WTC11 (cell line): ENCODE measurements around the gene CUTA. TPM values are rescaled to one million over a fixed set of nuclear protein-coding genes. Genes with fewer than 3 reads are reported as not detected.

Experiments used
- ATAC-seq: fragments of 200-7000 bp; cut with Tn5 transposase; 2 replicates; pipeline ENCODE4 v1.10.0; 2021; ENCODE audit warnings: mild to moderate bottlenecking, moderate library complexity
- CTCF ChIA-PET: fragments of 300-600 bp; sonication (Branson Sonifier 250); formaldehyde crosslinking; loops from one replicate; lab custom pipeline; 2021; ENCODE audit warnings: antibody characterized with exemption; lab: Charles Lee
- POLR2A ChIA-PET: fragments of 350-600 bp; sonication (Branson Sonifier 250); formaldehyde crosslinking; loops from one replicate; lab custom pipeline; 2021; ENCODE audit warnings: antibody characterized with exemption; lab: Charles Lee
- DNase-seq: peaks from one replicate; pipeline ENCODE4 v3.0.0; 2021; ENCODE audit warnings: low spot score
- H3K27ac Mint-ChIP-seq: 2 replicates; pipeline ENCODE4 v1.8.0; 2021; ENCODE audit warnings: mixed read lengths
- H3K27me3 Mint-ChIP-seq: 2 replicates; pipeline ENCODE4 v1.8.0; 2021; ENCODE audit warnings: low read depth, mild to moderate bottlenecking, moderate library complexity, mixed read lengths
- H3K36me3 Mint-ChIP-seq: 2 replicates; pipeline ENCODE4 v1.8.0; 2021; ENCODE audit warnings: mixed read lengths
- H3K4me1 Mint-ChIP-seq: 2 replicates; pipeline ENCODE4 v1.8.0; 2022; ENCODE audit warnings: mixed read lengths
- H3K4me3 Mint-ChIP-seq: 2 replicates; pipeline ENCODE4 v1.8.0; 2021; ENCODE audit warnings: mild to moderate bottlenecking, moderate library complexity, mixed read lengths
- H3K9me3 Mint-ChIP-seq: 2 replicates; pipeline ENCODE4 v1.8.0; 2021; ENCODE audit warnings: mixed read lengths
- AR ChIP-seq: fragments of 250-450 bp; sonication (Bioruptor Pico); IDR thresholded peaks from 2 replicates; pipeline ENCODE4 v1.9.0; 2021; ENCODE audit warnings: mild to moderate bottlenecking
- ARID4B ChIP-seq: sonication (generic); formaldehyde crosslinking; IDR thresholded peaks from 2 replicates; pipeline ENCODE4 v1.8.0; 2023; ENCODE audit warnings: missing genetic modification reagents, mild to moderate bottlenecking, borderline replicate concordance
- CBFB ChIP-seq: sonication (generic); formaldehyde crosslinking; IDR thresholded peaks from 2 replicates; pipeline ENCODE4 v1.8.1; 2022; ENCODE audit warnings: mild to moderate bottlenecking, low read depth, missing genetic modification reagents
- CDX4 ChIP-seq: fragments of 250-450 bp; sonication (Bioruptor Pico); IDR thresholded peaks from 2 replicates; pipeline ENCODE4 v1.9.0; 2021; ENCODE audit warnings: moderate library complexity, mild to moderate bottlenecking, inconsistent platforms, borderline replicate concordance
- ETV6 ChIP-seq: sonication (generic); formaldehyde crosslinking; IDR thresholded peaks from 2 replicates; pipeline ENCODE4 v1.8.1; 2022; ENCODE audit warnings: mild to moderate bottlenecking, missing genetic modification reagents
- FOXK1 ChIP-seq: sonication (generic); formaldehyde crosslinking; IDR thresholded peaks from 2 replicates; pipeline ENCODE4 v1.8.0; 2022; ENCODE audit warnings: mild to moderate bottlenecking, moderate library complexity, missing genetic modification reagents
- GABPB1 ChIP-seq: sonication (generic); formaldehyde crosslinking; IDR thresholded peaks from 2 replicates; pipeline ENCODE4 v1.8.1; 2023; ENCODE audit warnings: mild to moderate bottlenecking, missing genetic modification reagents
- KAT7 ChIP-seq: sonication (generic); formaldehyde crosslinking; IDR thresholded peaks from 2 replicates; pipeline ENCODE4 v1.8.1; 2023; ENCODE audit warnings: missing genetic modification reagents, mild to moderate bottlenecking, borderline replicate concordance
- SP1 ChIP-seq: sonication (generic); formaldehyde crosslinking; conservative IDR thresholded peaks from 2 replicates; pipeline ENCODE4 v1.8.1; 2022; ENCODE audit warnings: missing genetic modification reagents
- ZBTB21 ChIP-seq: sonication (generic); formaldehyde crosslinking; IDR thresholded peaks from 2 replicates; pipeline ENCODE4 v1.8.1; 2023; ENCODE audit warnings: mild to moderate bottlenecking, missing genetic modification reagents, borderline replicate concordance
- ZNF219 ChIP-seq: sonication (generic); formaldehyde crosslinking; IDR thresholded peaks from 2 replicates; pipeline ENCODE4 v1.8.0; 2023; ENCODE audit warnings: missing genetic modification reagents, mild to moderate bottlenecking, borderline replicate concordance
- ZNF232 ChIP-seq: sonication (generic); formaldehyde crosslinking; IDR thresholded peaks from 2 replicates; pipeline ENCODE4 v1.8.0; 2022; ENCODE audit warnings: mild to moderate bottlenecking, missing genetic modification reagents
- ZNF396 ChIP-seq: fragments of 250-450 bp; sonication (Bioruptor Pico); IDR thresholded peaks from 2 replicates; pipeline ENCODE4 v1.8.0; 2021; ENCODE audit warnings: mild to moderate bottlenecking, moderate library complexity, borderline replicate concordance
- ZNF416 ChIP-seq: fragments of 250-450 bp; sonication (Bioruptor Pico); IDR thresholded peaks from 2 replicates; pipeline ENCODE4 v1.9.0; 2021; ENCODE audit warnings: mild to moderate bottlenecking, inconsistent platforms
- ZNF425 ChIP-seq: fragments of 250-450 bp; sonication (Bioruptor Pico); conservative IDR thresholded peaks from 2 replicates; pipeline ENCODE4 v1.9.0; 2021; ENCODE audit warnings: mild to moderate bottlenecking
- total RNA-seq: library from RNA; stranded (reverse); gene quantifications from 3 replicates; pipeline ENCODE4 v1.2.3, GENCODE V29; 2021
- TF ChIP-seq, protein P1 (sequence below): sonication (generic); formaldehyde crosslinking; IDR thresholded peaks from 2 replicates; pipeline ENCODE4 v1.8.1; 2022; ENCODE audit warnings: mild to moderate bottlenecking, missing genetic modification reagents, moderate library complexity, borderline replicate concordance
- TF ChIP-seq, protein P2 (sequence below): sonication (generic); formaldehyde crosslinking; conservative IDR thresholded peaks from 2 replicates; pipeline ENCODE4 v1.8.1; 2023; ENCODE audit warnings: mild to moderate bottlenecking, low read depth, missing genetic modification reagents, moderate library complexity
- TF ChIP-seq, protein P3 (sequence below): sonication (generic); formaldehyde crosslinking; conservative IDR thresholded peaks from 2 replicates; pipeline ENCODE4 v1.8.1; 2022; ENCODE audit warnings: mild to moderate bottlenecking, missing genetic modification reagents

The CUTA gene
- total RNA-seq, 1 experiment from 2014 or later, result 247 TPM

- TF ChIP-seq, protein P1, sequence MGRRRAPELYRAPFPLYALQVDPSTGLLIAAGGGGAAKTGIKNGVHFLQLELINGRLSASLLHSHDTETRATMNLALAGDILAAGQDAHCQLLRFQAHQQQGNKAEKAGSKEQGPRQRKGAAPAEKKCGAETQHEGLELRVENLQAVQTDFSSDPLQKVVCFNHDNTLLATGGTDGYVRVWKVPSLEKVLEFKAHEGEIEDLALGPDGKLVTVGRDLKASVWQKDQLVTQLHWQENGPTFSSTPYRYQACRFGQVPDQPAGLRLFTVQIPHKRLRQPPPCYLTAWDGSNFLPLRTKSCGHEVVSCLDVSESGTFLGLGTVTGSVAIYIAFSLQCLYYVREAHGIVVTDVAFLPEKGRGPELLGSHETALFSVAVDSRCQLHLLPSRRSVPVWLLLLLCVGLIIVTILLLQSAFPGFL (CRISPR knock-in tag), result peak; percentile 60; the same call in 1 of the 2 replicates
- no peak for TF ChIP-seq ZNF396 (CRISPR knock-in tag)
- no peak for TF ChIP-seq KAT7
- peak; percentile 92 for TF ChIP-seq FOXK1 (CRISPR knock-in tag)
- TF ChIP-seq ZNF425 (CRISPR knock-in tag), result peak; percentile 79; the same call in 1 of the 2 replicates
- TF ChIP-seq ZNF416 (CRISPR knock-in tag), result peak; percentile 91
- TF ChIP-seq ARID4B (CRISPR knock-in tag), result peak; percentile 81; the same call in 1 of the 2 replicates
- TF ChIP-seq AR (CRISPR knock-in tag), result peak; percentile 80; the same call in 1 of the 2 replicates
- no peak for TF ChIP-seq ZBTB21 (CRISPR knock-in tag)
Observed at GRCh38 chr6:33454009-33454946, 36.4 kb upstream of the CUTA start, which contains the start of gene ZBTB9 (continued).

- H3K4me3 Mint-ChIP-seq, result peak overlapping the region; percentile 92
- H3K27ac Mint-ChIP-seq, result peak overlapping the region; percentile 77
- DNase-seq (no peak), ATAC-seq (no peak)
- peaks cover 32% of the 10 kb centered on the region for H3K36me3 Mint-ChIP-seq
- H3K9me3 Mint-ChIP-seq, result no peaks in the 10 kb centered on the region
- H3K27me3 Mint-ChIP-seq, result no peaks in the 10 kb centered on the region
- POLR2A ChIA-PET, result interaction anchor here (1.1 to 1.8 kb wide), 5 partner anchors 12 to 121 kb away, joined by 3 to 26 read pairs (median 5); partner anchors contain the start of gene CUTA
- CTCF ChIA-PET, result interaction anchor here (0.5 to 2.8 kb wide), 12 partner anchors 8 to 247 kb away, joined by 3 to 14 read pairs (median 4); partner anchors contain the start of genes BAK1, CUTA and ZBTB22
- H3K4me1 Mint-ChIP-seq, result peaks cover 17% of the 10 kb centered on the region
- TF ChIP-seq, protein P2, sequence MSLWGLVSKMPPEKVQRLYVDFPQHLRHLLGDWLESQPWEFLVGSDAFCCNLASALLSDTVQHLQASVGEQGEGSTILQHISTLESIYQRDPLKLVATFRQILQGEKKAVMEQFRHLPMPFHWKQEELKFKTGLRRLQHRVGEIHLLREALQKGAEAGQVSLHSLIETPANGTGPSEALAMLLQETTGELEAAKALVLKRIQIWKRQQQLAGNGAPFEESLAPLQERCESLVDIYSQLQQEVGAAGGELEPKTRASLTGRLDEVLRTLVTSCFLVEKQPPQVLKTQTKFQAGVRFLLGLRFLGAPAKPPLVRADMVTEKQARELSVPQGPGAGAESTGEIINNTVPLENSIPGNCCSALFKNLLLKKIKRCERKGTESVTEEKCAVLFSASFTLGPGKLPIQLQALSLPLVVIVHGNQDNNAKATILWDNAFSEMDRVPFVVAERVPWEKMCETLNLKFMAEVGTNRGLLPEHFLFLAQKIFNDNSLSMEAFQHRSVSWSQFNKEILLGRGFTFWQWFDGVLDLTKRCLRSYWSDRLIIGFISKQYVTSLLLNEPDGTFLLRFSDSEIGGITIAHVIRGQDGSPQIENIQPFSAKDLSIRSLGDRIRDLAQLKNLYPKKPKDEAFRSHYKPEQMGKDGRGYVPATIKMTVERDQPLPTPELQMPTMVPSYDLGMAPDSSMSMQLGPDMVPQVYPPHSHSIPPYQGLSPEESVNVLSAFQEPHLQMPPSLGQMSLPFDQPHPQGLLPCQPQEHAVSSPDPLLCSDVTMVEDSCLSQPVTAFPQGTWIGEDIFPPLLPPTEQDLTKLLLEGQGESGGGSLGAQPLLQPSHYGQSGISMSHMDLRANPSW, result no peak
- TF ChIP-seq, protein P3, sequence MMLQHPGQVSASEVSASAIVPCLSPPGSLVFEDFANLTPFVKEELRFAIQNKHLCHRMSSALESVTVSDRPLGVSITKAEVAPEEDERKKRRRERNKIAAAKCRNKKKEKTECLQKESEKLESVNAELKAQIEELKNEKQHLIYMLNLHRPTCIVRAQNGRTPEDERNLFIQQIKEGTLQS (CRISPR knock-in tag), result no peak
- no peak for TF ChIP-seq SP1 (CRISPR knock-in tag)
- no peak for TF ChIP-seq ZNF232 (CRISPR knock-in tag)
- no peak for TF ChIP-seq ZNF219 (CRISPR knock-in tag)
- no peak for TF ChIP-seq ZBTB21 (CRISPR knock-in tag)
- TF ChIP-seq GABPB1 (CRISPR knock-in tag), result no peak
- no peak for TF ChIP-seq CDX4 (CRISPR knock-in tag)
- TF ChIP-seq ETV6 (CRISPR knock-in tag), result no peak
- TF ChIP-seq CBFB, result no peak
Observed at GRCh38 chr6:33453393-33454008, 35.6 kb upstream of the CUTA start.
